Body of pancreas (tissue), 4 donors: ENCODE data around the gene NUPR1. TPM values are rescaled to one million over a fixed set of nuclear protein-coding genes. Genes with fewer than 3 reads are reported as not detected.
A peak's percentile ranks its signal among the peaks of the same experiment; 100 is the strongest.
"Not testable (repeated sequence)": the region's sequence is repeated elsewhere in the genome, so short reads cannot be mapped to it uniquely, and the experiment has no call there.

Source experiments
- ATAC-seq: fragments of 150-250 bp; one replicate; pipeline ENCODE4 v1.9.1; 2016
- DNase-seq, 4 donors: peaks; one replicate each; pipeline ENCODE4 v3.0.0-alpha.2; 2019
- H3K27ac ChIP-seq, 4 donors: fragments of 200-600 bp; sonication (generic); 1 replicate in 3 of 4; 2 replicates in 1 of 4; pipeline versions ENCODE4 v1.5.1 to v1.6.1; 2016 to 2019; ENCODE audit warnings: mild to moderate bottlenecking in 1 of 4, mixed read lengths in 1 of 4, moderate library complexity in 1 of 4
- H3K27me3 ChIP-seq, 2 donors: fragments of 200-600 bp; sonication (generic); one replicate each; pipeline ENCODE4 v1.6.0; 2016; ENCODE audit warnings: mild to moderate bottlenecking in 1 of 2
- H3K36me3 ChIP-seq, 2 donors: fragments of 200-600 bp; sonication (generic); replicated peaks in 1 of 2; 2 replicates each; pipeline ENCODE4 v1.5.1; 2016; ENCODE audit warnings: low read depth in 2 of 2; ENCODE audit not compliant: insufficient read depth in 1 of 2
- H3K4me1 ChIP-seq: fragments of 200-600 bp; sonication (generic); one replicate; pipeline ENCODE4 v1.6.0; 2016
- H3K4me3 ChIP-seq, 2 donors: fragments of 200-600 bp; sonication (generic); 1 replicate in 1 of 2; 2 replicates in 1 of 2; pipeline ENCODE4 v1.5.1; 2016 to 2019
- H3K9me3 ChIP-seq, 3 donors: fragments of 200-600 bp; sonication (generic); 1 replicate in 2 of 3; 2 replicates in 1 of 3; pipeline ENCODE4 v1.5.1; 2016
- POLR2A ChIP-seq, 3 donors: fragments of 450-650 bp; IDR thresholded peaks; one replicate each; pipeline ENCODE4 v1.6.1; 2016; ENCODE audit warnings: antibody characterized with exemption in 3 of 3, mild to moderate bottlenecking in 2 of 3
- WGBS, 2 donors: methylation state at CpG; one replicate each; pipeline ENCODE4 v1.1.5; 2017; 5-methylcytosine and 5-hydroxymethylcytosine counted together
- intact Hi-C: fragments of 100-400 bp; cut with DNase I; formaldehyde crosslinking; loops from one replicate; pipeline ENCODE4 v1.15.1; 2023
- total RNA-seq, 2 donors: library from RNA; depleted of rRNA; stranded (reverse); fragments of >200 nt; gene quantifications; one replicate each; pipeline ENCODE4 v1.1.0, GENCODE V29; 2016
- TF ChIP-seq, protein P1 (sequence below), 7 experiments: fragments of 450-650 bp in 4 of 7; fragments of 200-600 bp in 3 of 7; sonication (generic) in 3 of 7; IDR thresholded peaks; one replicate each; pipeline ENCODE4 v1.5.1; 2016 to 2019; ENCODE audit warnings: antibody characterized with exemption in 7 of 7

The NUPR1 gene
- total RNA-seq, 2 donors from 2014 or later = 32.0 to 92.4 TPM

DNA sequence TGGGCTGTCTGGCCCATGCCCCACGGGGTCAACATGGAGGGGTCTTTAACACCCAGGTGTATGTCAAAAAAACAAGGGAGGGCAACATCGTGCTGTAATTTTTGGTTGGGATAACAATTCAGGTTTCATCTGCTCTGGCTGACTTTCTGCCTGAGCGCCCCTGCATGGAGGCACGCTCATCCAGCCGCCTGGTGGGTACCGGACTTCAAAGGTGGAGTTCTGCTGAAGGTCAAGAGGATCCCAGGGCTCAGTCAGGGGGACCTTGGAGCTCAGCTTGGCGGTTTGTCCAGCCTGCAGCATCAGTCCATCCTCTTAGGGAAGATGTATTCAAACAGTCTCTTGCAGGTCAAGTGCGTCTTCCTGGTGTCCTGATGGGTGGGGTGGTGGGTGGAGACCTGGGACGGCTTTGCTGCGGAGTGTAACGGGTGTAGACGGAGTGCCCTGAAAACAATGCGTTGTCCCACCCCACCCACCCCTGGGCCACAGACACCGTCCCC lies 9.6 kb upstream of the NUPR1 start:
- Histone ChIP-seq H3K27ac (no peak overlapping the region), H3K36me3 (no peaks in the 10 kb centered on the region), H3K9me3 (no peaks in the 10 kb centered on the region), H3K27me3 (no peaks in the 10 kb centered on the region), H3K4me3 (no peak overlapping the region), H3K4me1 (peaks cover 4% of the 10 kb centered on the region)
- no peak for ATAC-seq
- TF ChIP-seq, protein P1, sequence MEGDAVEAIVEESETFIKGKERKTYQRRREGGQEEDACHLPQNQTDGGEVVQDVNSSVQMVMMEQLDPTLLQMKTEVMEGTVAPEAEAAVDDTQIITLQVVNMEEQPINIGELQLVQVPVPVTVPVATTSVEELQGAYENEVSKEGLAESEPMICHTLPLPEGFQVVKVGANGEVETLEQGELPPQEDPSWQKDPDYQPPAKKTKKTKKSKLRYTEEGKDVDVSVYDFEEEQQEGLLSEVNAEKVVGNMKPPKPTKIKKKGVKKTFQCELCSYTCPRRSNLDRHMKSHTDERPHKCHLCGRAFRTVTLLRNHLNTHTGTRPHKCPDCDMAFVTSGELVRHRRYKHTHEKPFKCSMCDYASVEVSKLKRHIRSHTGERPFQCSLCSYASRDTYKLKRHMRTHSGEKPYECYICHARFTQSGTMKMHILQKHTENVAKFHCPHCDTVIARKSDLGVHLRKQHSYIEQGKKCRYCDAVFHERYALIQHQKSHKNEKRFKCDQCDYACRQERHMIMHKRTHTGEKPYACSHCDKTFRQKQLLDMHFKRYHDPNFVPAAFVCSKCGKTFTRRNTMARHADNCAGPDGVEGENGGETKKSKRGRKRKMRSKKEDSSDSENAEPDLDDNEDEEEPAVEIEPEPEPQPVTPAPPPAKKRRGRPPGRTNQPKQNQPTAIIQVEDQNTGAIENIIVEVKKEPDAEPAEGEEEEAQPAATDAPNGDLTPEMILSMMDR (IDR thresholded peaks at IDR 0.05) = no peak
- TF ChIP-seq POLR2A (IDR thresholded peaks at IDR 0.05) = no peak
- 74% methylated on average over 10 to 11 of the region's 14 CpGs for WGBS, 2 donors
- DNase-seq = no peak
- intact Hi-C loops = no loop called here

DNA sequence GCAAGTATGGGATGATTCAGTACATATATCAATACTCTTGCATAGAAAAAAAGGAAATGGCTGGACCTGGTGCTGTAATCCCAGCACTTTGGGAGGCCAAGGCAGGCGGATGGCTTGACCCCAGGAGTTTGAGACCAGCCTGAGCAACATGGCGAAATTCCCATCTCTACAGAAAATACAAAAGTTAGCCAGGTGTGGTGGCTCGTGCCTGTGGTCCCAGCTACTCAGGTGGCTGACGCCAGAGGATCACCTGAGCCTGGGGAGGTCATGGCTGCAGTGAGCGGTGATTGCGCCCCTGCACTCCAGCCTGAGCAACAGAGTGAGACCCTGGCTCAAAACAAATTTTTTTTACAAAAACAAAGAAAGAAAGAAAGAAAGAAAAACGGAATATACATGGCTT lies 7.9 kb upstream of the NUPR1 start:
- TF ChIP-seq POLR2A (IDR thresholded peaks at IDR 0.05) = no peak
- TF ChIP-seq, protein P1 (IDR thresholded peaks at IDR 0.05) = no peak
- DNase-seq = no peak
- 77 to 83% methylated on average over 7 of the region's 7 CpGs for WGBS, 2 donors

DNA sequence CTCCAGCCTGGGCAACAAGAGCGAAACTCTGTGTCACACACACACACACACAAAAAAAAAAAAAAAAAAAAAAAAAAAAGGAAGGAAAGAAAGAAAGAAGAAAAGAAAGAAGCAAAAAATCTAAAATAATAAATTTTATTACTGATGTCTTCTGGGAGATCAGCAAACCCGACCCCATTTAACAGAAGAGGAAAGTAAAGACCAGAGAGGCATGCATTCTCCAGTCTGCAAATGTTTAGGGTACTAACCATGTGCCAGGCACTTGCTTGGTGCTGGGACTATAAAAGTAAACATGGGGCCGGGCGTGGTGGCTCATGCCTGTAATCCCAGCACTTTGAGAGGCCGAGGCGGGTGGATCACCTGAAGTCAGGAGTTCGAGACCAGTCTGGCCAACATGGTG lies 7.2 kb upstream of the NUPR1 start:
- H3K4me1 ChIP-seq, intact Hi-C loops, H3K27ac ChIP-seq, H3K36me3 ChIP-seq, ATAC-seq, DNase-seq, H3K9me3 ChIP-seq, H3K4me3 ChIP-seq, H3K27me3 ChIP-seq: not testable (repeated sequence)
- 78 to 92% methylated on average over 7 of the region's 7 CpGs for WGBS, 2 donors

More for the DNA sequence above, 7.9 kb upstream of the NUPR1 start:
- intact Hi-C loops = no loop called here
- Histone ChIP-seq H3K4me1 (no peaks in the 10 kb centered on the region), H3K36me3 (no peaks in the 10 kb centered on the region), H3K4me3 (no peak overlapping the region), H3K9me3 (no peaks in the 10 kb centered on the region), H3K27me3 (no peaks in the 10 kb centered on the region), H3K27ac (no peak overlapping the region)
- ATAC-seq = no peak

DNA sequence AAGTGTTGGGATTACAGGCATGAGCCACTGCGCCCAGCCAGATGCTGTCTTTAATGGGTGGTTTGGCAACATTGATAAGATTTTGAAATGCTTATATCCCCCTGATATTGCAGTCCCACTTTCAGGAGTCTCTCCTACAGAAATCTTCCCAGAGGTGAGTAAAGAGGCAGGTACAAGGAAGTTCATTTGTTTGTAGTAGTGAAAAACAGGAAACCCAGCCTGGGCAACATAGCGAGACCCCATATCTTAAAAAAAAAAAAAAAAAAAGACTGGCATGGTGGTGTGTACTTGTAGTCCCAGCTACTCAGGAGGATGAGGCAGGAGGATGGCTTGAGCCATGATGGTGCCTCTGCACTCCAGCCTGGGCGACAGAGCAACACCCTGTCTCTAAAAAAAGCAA lies 6.2 kb upstream of the NUPR1 start:
- Histone ChIP-seq H3K4me3 (no peak overlapping the region), H3K27me3 (no peaks in the 10 kb centered on the region), H3K4me1 (peaks cover 13% of the 10 kb centered on the region), H3K9me3 (no peaks in the 10 kb centered on the region), H3K27ac (no peak overlapping the region), H3K36me3 (no peaks in the 10 kb centered on the region)
- DNase-seq (no peak), ATAC-seq (no peak)
- TF ChIP-seq, protein P1 (IDR thresholded peaks at IDR 0.05) = no peak
- TF ChIP-seq POLR2A (IDR thresholded peaks at IDR 0.05) = no peak
- 88% methylated on average over 3 of the region's 3 CpGs for WGBS, 2 donors
- intact Hi-C loops = no loop called here

DNA sequence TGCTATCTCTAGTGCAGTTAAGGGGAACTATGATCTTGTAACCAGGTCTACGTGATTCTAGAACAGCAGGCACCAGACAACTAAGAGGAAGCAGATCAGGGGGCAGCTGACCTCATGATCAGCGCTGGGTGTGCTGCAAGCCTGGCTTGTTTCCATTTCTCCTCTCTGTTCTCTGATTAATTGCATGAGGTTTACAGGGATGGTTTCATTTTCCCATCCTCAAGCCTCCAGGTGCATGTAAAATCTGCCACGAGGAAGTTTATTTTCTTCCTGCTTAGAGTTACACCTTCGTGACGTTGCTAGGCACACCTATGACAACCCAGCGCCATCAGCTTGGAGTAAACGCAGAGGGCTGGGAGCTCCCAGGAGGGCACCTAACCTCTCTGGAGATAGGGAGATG lies 4.3 kb upstream of the NUPR1 start:
- TF ChIP-seq, protein P1 (IDR thresholded peaks at IDR 0.05) = no peak
- no peak for TF ChIP-seq POLR2A (IDR thresholded peaks at IDR 0.05)
- Histone ChIP-seq H3K36me3 (no peaks in the 10 kb centered on the region), H3K27me3 (no peaks in the 10 kb centered on the region), H3K4me1 (peaks cover 26% of the 10 kb centered on the region), H3K27ac (peak overlapping the region in 1 of 4 donors; percentile 67), H3K9me3 (no peaks in the 10 kb centered on the region), H3K4me3 (no peak overlapping the region)
- intact Hi-C loops = no loop called here
- 38 to 65% methylated on average over 7 of the region's 7 CpGs for WGBS, 2 donors
- ATAC-seq (no peak), DNase-seq (peak in 3 of 4 donors; percentile 31 to 72 (median 41))
